HCT116 (cell line): ENCODE data around the gene VAV1.

Experiments
- CEBPB ChIP-seq: IDR thresholded peaks from 2 replicates; pipeline ENCODE4 v1.6.1; 2012; ENCODE audit warnings: low read depth
- EZH2phosphoT487 ChIP-seq: fragments of 200-600 bp; IDR thresholded peaks from 2 replicates; pipeline ENCODE4 v1.6.1; 2018; ENCODE audit warnings: antibody characterized with exemption, borderline replicate concordance
- POLR2A ChIP-seq: IDR thresholded peaks from 2 replicates; pipeline ENCODE4 v1.7.0; 2011; ENCODE audit warnings: borderline replicate concordance; ENCODE audit not compliant: insufficient read depth, insufficient read length; ENCODE audit errors: extremely low read depth
- RAD21 ChIP-seq: IDR thresholded peaks from 2 replicates; pipeline ENCODE4 v1.6.1; 2012; ENCODE audit warnings: low read depth, mild to moderate bottlenecking
- SIN3A ChIP-seq: IDR thresholded peaks from 2 replicates; pipeline ENCODE4 v1.6.1; 2012; ENCODE audit warnings: low read depth
- TF ChIP-seq, protein P1 (sequence below), 3 experiments: fragments of 200-600 bp in 1 of 3; sonication (generic) in 1 of 3; IDR thresholded peaks in 2 of 3; conservative IDR thresholded peaks in 1 of 3; 2 replicates each; pipeline ENCODE4 v1.5.1; 2012 to 2017; ENCODE audit warnings: low read depth in 2 of 3, low read length in 2 of 3, antibody characterized with exemption in 1 of 3, borderline replicate concordance in 1 of 3, control low read depth in 1 of 3, mild to moderate bottlenecking in 1 of 3, mixed read lengths in 1 of 3, mixed run types in 1 of 3, moderate library complexity in 1 of 3; ENCODE audit not compliant: insufficient read depth in 1 of 3

GRCh38 chr19:6906559-6907060 lies 134.1 kb downstream of the VAV1 start:
- no peak for TF ChIP-seq SIN3A
- no peak for TF ChIP-seq POLR2A
- TF ChIP-seq RAD21 = no peak
- no peak for TF ChIP-seq CEBPB
- TF ChIP-seq EZH2phosphoT487 = no peak
- TF ChIP-seq, protein P1, sequence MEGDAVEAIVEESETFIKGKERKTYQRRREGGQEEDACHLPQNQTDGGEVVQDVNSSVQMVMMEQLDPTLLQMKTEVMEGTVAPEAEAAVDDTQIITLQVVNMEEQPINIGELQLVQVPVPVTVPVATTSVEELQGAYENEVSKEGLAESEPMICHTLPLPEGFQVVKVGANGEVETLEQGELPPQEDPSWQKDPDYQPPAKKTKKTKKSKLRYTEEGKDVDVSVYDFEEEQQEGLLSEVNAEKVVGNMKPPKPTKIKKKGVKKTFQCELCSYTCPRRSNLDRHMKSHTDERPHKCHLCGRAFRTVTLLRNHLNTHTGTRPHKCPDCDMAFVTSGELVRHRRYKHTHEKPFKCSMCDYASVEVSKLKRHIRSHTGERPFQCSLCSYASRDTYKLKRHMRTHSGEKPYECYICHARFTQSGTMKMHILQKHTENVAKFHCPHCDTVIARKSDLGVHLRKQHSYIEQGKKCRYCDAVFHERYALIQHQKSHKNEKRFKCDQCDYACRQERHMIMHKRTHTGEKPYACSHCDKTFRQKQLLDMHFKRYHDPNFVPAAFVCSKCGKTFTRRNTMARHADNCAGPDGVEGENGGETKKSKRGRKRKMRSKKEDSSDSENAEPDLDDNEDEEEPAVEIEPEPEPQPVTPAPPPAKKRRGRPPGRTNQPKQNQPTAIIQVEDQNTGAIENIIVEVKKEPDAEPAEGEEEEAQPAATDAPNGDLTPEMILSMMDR (IDR thresholded peaks at IDR 0.05 in 2 of 3, conservative IDR thresholded peaks at IDR 0.05 in 1 of 3; ENCODE audit: borderline replicate concordance in 1 of 3, insufficient read depth in 1 of 3, low read depth in 2 of 3, low read length in 2 of 3) = no peak
